K562 (cell line): Measurements from ENCODE around the gene TLE6. TPM values are rescaled to one million over a fixed set of nuclear protein-coding genes. Genes with fewer than 3 reads are reported as not detected.

ENCODE experiments used
- ESRRB ChIP-seq: fragments of 250-450 bp; sonication (Bioruptor Pico); IDR thresholded peaks from 2 replicates; pipeline ENCODE4 v1.5.0; 2020; ENCODE audit warnings: mild to moderate bottlenecking, moderate library complexity, borderline replicate concordance
- HDAC2 ChIP-seq: fragments of 450-650 bp; IDR thresholded peaks from 2 replicates; pipeline ENCODE4 v1.6.1; 2016; ENCODE audit warnings: mild to moderate bottlenecking
- MBD2 ChIP-seq: sonication (generic); IDR thresholded peaks from 2 replicates; pipeline ENCODE4 v1.6.1; 2016; ENCODE audit warnings: low read depth, borderline replicate concordance
- MTA1 ChIP-seq: fragments of 450-650 bp; IDR thresholded peaks from 2 replicates; pipeline ENCODE4 v1.6.1; 2017; ENCODE audit warnings: borderline replicate concordance
- RAD51 ChIP-seq: fragments of 450-650 bp; IDR thresholded peaks from 2 replicates; pipeline ENCODE4 v1.7.1; 2016; ENCODE audit warnings: low read depth, mild to moderate bottlenecking, borderline replicate concordance
- SMARCA4 ChIP-seq: fragments of 450-650 bp; IDR thresholded peaks from 2 replicates; pipeline ENCODE4 v1.6.1; 2016
- SRSF1 ChIP-seq: fragments of 200-400 bp; formaldehyde crosslinking; IDR thresholded peaks from 2 replicates; pipeline ENCODE4 v1.6.1; 2017; ENCODE audit warnings: mild to moderate bottlenecking, low read depth, low read length, moderate library complexity
- TCF3 ChIP-seq: sonication (generic); formaldehyde crosslinking; IDR thresholded peaks from 2 replicates; pipeline ENCODE4 v1.4.0; 2020; ENCODE audit warnings: mild to moderate bottlenecking, missing genetic modification reagents
- U2AF2 ChIP-seq: fragments of 200-400 bp; formaldehyde crosslinking; optimal IDR thresholded peaks from 2 replicates; pipeline ENCODE3; 2017; ENCODE audit warnings: low read depth, mild to moderate bottlenecking, low read length
- ZC3H4 ChIP-seq: sonication (generic); formaldehyde crosslinking; IDR thresholded peaks from 2 replicates; pipeline ENCODE4 v1.9.0; 2021; ENCODE audit warnings: missing genetic modification reagents, borderline replicate concordance
- ZC3H8 ChIP-seq: fragments of 450-650 bp; IDR thresholded peaks from 2 replicates; pipeline ENCODE4 v1.6.1; 2017
- ZNF41 ChIP-seq: fragments of 250-450 bp; sonication (Bioruptor Pico); conservative IDR thresholded peaks from 2 replicates; pipeline ENCODE4 v1.4.0; 2020; ENCODE audit warnings: mild to moderate bottlenecking
- polyA plus RNA-seq, 8 experiments: library from polyadenylated mRNA; depleted of rRNA in 4 of 8; stranded (reverse) in 5 of 8; unstranded in 3 of 8; fragments of >200 nt; fragmentation: Nextera tagmentation in 2 of 8; fragmentation: Illumina TruSeq in 1 of 8; extraction: Ambion mirVana in 2 of 8; extraction: Trizol in 1 of 8; gene quantifications; 2 replicates each; pipeline versions ENCODE4 v1.2.1 to v1.2.3, GENCODE V29; 2011 to 2014; ENCODE audit warnings: inconsistent platforms in 1 of 8, missing spikeins in 1 of 8
- total RNA-seq, 7 experiments: library from RNA; depleted of rRNA in 6 of 7; stranded (reverse); fragments of >200 nt in 6 of 7; fragmentation: Illumina TruSeq in 2 of 7; extraction: Trizol in 2 of 7; gene quantifications; 2 replicates each; pipeline versions ENCODE4 v1.2.1 to v1.2.3, GENCODE V29; 2011 to 2021; ENCODE audit warnings: low replicate concordance in 1 of 7
- TF ChIP-seq, protein P1 (sequence below), 2 experiments: fragments of 450-650 bp; conservative IDR thresholded peaks; 2 replicates each; pipeline ENCODE4 v1.6.1; 2017; ENCODE audit warnings: mild to moderate bottlenecking in 2 of 2, moderate library complexity in 2 of 2
- TF ChIP-seq, protein P2 (sequence below), 3 experiments: IDR thresholded peaks in 2 of 3; conservative IDR thresholded peaks in 1 of 3; 2 replicates each; pipeline ENCODE4 v1.5.1; 2011 to 2012; ENCODE audit warnings: low read length in 3 of 3, mild to moderate bottlenecking in 3 of 3, control low read depth in 2 of 3, improper control_type of control experiment in 1 of 3, inconsistent platforms in 1 of 3, low read depth in 1 of 3, mixed read lengths in 1 of 3, moderate library complexity in 1 of 3; ENCODE audit not compliant: insufficient read depth in 2 of 3
- TF ChIP-seq, protein P3 (sequence below): fragments of 450-650 bp; formaldehyde crosslinking; IDR thresholded peaks from 2 replicates; pipeline ENCODE4 v1.4.0; 2020; ENCODE audit warnings: mild to moderate bottlenecking, moderate library complexity
- TF ChIP-seq, protein P4 (sequence below): sonication (generic); formaldehyde crosslinking; IDR thresholded peaks from 2 replicates; pipeline ENCODE4 v1.8.1; 2023; ENCODE audit warnings: mild to moderate bottlenecking, missing genetic modification reagents
- TF ChIP-seq, protein P5 (sequence below): fragments of 250-450 bp; sonication (Bioruptor Pico); IDR thresholded peaks from 2 replicates; pipeline ENCODE4 v1.5.1; 2021; ENCODE audit warnings: mild to moderate bottlenecking

TLE6 gene
- total and polyA plus RNA-seq, 9 of the 15 experiments (the other 6 are each of a cell fraction or from before 2014, with no cell fraction given) = 1.1 to 6.1 (median 2.5) TPM

DNA sequence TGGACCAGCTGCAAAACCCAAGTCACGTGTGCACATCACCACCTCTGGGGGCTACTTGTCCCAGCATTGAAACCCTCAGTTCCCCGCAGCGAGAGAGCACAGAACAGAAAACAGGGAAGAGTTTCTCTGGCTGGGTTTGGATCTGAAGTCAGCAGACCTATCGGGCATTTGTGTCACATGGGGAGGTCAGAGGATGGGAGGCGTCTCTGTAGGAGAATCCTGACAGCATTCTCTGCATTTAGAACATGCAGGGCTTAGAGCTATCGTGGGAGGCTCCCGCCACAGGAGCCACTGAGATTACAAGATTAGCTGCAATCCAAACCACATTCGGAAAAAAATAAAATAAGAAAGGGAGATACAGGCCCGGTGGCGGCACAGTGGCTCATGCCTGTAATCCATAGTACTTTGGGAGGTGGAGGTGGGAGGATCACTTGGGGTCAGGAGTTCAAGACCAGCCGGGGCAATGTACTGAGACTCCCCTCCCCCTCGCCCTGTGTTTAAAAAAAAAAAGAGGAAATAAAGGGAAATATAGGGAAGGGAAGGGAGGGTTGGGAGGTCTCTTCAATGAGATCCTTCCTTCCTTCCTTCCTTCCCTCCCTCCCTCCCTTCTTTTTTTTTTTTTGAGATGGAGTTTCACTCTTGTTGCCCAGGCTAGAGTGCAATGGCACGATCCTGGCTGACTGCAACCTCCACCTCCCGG lies 2.9 kb upstream of the TLE6 start (continued):
- TF ChIP-seq, protein P1, sequence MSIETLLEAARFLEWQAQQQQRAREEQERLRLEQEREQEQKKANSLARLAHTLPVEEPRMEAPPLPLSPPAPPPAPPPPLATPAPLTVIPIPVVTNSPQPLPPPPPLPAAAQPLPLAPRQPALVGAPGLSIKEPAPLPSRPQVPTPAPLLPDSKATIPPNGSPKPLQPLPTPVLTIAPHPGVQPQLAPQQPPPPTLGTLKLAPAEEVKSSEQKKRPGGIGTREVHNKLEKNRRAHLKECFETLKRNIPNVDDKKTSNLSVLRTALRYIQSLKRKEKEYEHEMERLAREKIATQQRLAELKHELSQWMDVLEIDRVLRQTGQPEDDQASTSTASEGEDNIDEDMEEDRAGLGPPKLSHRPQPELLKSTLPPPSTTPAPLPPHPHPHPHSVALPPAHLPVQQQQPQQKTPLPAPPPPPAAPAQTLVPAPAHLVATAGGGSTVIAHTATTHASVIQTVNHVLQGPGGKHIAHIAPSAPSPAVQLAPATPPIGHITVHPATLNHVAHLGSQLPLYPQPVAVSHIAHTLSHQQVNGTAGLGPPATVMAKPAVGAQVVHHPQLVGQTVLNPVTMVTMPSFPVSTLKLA (conservative IDR thresholded peaks at IDR 0.05) = peak in 1 of 2 experiments; percentile 75; a peak in 2 of 4 replicates
- TF ChIP-seq ESRRB (CRISPR knock-in tag) (no peak), TCF3 (CRISPR knock-in tag) (peak; percentile 57), ZC3H4 (CRISPR knock-in tag) (no peak), MBD2 (no peak), ZNF41 (no peak), HDAC2 (peak; percentile 99), RAD51 (peak; percentile 78), ZC3H8 (no peak), MTA1 (peak; percentile 83; the same call in 1 of the 2 replicates), U2AF2 (no peak), SRSF1 (no peak), SMARCA4 (peak; percentile 85)
- TF ChIP-seq, protein P2, sequence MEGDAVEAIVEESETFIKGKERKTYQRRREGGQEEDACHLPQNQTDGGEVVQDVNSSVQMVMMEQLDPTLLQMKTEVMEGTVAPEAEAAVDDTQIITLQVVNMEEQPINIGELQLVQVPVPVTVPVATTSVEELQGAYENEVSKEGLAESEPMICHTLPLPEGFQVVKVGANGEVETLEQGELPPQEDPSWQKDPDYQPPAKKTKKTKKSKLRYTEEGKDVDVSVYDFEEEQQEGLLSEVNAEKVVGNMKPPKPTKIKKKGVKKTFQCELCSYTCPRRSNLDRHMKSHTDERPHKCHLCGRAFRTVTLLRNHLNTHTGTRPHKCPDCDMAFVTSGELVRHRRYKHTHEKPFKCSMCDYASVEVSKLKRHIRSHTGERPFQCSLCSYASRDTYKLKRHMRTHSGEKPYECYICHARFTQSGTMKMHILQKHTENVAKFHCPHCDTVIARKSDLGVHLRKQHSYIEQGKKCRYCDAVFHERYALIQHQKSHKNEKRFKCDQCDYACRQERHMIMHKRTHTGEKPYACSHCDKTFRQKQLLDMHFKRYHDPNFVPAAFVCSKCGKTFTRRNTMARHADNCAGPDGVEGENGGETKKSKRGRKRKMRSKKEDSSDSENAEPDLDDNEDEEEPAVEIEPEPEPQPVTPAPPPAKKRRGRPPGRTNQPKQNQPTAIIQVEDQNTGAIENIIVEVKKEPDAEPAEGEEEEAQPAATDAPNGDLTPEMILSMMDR (IDR thresholded peaks at IDR 0.05 in 2 of 3, conservative IDR thresholded peaks at IDR 0.05 in 1 of 3; ENCODE audit: insufficient read depth in 2 of 3, low read depth in 1 of 3, low read length in 3 of 3) = no peak
- TF ChIP-seq, protein P3, sequence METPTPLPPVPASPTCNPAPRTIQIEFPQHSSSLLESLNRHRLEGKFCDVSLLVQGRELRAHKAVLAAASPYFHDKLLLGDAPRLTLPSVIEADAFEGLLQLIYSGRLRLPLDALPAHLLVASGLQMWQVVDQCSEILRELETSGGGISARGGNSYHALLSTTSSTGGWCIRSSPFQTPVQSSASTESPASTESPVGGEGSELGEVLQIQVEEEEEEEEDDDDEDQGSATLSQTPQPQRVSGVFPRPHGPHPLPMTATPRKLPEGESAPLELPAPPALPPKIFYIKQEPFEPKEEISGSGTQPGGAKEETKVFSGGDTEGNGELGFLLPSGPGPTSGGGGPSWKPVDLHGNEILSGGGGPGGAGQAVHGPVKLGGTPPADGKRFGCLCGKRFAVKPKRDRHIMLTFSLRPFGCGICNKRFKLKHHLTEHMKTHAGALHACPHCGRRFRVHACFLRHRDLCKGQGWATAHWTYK (CRISPR knock-in tag) = peak; percentile 99
- TF ChIP-seq, protein P4, sequence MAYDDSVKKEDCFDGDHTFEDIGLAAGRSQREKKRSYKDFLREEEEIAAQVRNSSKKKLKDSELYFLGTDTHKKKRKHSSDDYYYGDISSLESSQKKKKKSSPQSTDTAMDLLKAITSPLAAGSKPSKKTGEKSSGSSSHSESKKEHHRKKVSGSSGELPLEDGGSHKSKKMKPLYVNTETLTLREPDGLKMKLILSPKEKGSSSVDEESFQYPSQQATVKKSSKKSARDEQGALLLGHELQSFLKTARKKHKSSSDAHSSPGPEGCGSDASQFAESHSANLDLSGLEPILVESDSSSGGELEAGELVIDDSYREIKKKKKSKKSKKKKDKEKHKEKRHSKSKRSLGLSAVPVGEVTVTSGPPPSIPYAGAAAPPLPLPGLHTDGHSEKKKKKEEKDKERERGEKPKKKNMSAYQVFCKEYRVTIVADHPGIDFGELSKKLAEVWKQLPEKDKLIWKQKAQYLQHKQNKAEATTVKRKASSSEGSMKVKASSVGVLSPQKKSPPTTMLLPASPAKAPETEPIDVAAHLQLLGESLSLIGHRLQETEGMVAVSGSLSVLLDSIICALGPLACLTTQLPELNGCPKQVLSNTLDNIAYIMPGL (CRISPR knock-in tag) = no peak
- TF ChIP-seq, protein P5, sequence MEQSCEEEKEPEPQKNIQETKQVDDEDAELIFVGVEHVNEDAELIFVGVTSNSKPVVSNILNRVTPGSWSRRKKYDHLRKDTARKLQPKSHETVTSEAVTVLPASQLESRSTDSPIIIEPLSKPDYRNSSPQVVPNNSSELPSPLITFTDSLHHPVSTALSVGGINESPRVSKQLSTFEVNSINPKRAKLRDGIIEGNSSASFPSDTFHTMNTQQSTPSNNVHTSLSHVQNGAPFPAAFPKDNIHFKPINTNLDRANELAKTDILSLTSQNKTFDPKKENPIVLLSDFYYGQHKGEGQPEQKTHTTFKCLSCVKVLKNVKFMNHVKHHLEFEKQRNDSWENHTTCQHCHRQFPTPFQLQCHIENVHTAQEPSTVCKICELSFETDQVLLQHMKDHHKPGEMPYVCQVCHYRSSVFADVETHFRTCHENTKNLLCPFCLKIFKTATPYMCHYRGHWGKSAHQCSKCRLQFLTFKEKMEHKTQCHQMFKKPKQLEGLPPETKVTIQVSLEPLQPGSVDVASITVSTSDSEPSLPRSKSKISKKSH (CRISPR knock-in tag) = no peak
